Urinary bladder (tissue), 4 donors: Measurements from ENCODE around the gene OTOP3. TPM values are rescaled to one million over a fixed set of nuclear protein-coding genes. Genes with fewer than 3 reads are reported as not detected.
"Not testable (repeated sequence)": the region's sequence is repeated elsewhere in the genome, so short reads cannot be mapped to it uniquely, and the experiment has no call there.

Source experiments
- DNase-seq: peaks from one replicate; pipeline ENCODE4 v3.0.0-alpha.2; 2015; ENCODE audit errors: extremely low spot score
- H3K27ac ChIP-seq: one replicate; pipeline ENCODE4 v1.5.1; 2013; ENCODE audit warnings: low read depth, mild to moderate bottlenecking, moderate library complexity
- H3K36me3 ChIP-seq: one replicate; pipeline ENCODE4 v1.6.1; 2013; ENCODE audit warnings: mild to moderate bottlenecking, moderate library complexity; ENCODE audit not compliant: insufficient read depth
- H3K4me1 ChIP-seq: one replicate; pipeline ENCODE4 v1.6.1; 2013; ENCODE audit warnings: mild to moderate bottlenecking, moderate library complexity; ENCODE audit not compliant: insufficient read depth
- H3K4me3 ChIP-seq: one replicate; pipeline ENCODE4 v1.5.1; 2013; ENCODE audit warnings: low read depth, low read length
- WGBS: extraction: QIAGEN DNeasy Blood & Tissue Kit; methylation state at CpG from one replicate; pipeline ENCODE4 v1.1.7; 2013; 5-methylcytosine and 5-hydroxymethylcytosine counted together
- polyA plus RNA-seq: library from polyadenylated mRNA; stranded (reverse); fragments of 200-250 nt; gene quantifications from one replicate; pipeline ENCODE4 v1.2.3, GENCODE V29; 2013
- total RNA-seq: library from RNA; depleted of rRNA; stranded (reverse); fragments of >200 nt; gene quantifications from one replicate; pipeline ENCODE4 v1.2.3, GENCODE V29; 2014
- donor health status: healthy with polysubstance abuse.
- donor health status: healthy.

OTOP3 gene
- total and polyA plus RNA-seq, 2 donors = not detected

DNA sequence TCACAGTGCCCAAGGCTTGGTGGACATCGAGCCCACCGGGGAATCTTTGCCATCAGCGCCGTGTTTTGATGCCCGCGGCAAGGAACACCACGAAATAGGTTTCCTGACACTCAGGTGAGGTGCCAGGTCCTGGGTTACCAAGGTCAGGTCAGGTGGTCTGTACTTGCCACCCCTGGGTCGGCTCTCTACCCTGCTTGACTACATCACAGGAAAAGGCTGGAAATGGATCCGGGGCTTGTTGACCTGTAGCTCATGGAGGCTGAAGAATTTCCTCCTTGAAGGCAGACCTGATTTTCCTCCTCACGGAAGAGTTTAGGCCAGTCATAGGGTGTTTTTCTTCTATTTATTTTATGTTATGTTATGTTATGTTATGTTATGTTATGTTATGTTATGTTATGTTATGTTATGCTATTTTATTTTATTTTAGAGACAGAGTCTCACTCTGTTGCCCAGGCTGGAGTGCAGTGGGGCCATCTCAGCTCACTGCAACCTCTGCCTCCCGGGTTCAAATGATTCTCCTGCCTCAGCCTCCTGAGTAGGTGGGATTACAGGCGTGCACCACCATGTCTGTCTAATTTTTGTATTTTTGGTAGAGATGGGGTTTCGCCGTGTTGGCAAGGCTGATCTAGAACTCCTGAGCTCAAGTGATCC is 47.1 kb downstream of the OTOP3 start:
- not testable (repeated sequence) for H3K36me3 ChIP-seq, DNase-seq, H3K4me1 ChIP-seq
- Histone ChIP-seq H3K27ac (peak overlapping the region; percentile 39), H3K4me3 (peak overlapping the region; percentile 50)
- 35% methylated on average over 14 of the region's 14 CpGs for WGBS

GRCh38 chr17:74986206-74986576 is 50.5 kb downstream of the OTOP3 start:
- no peaks in the 10 kb centered on the region for H3K36me3 ChIP-seq
- H3K4me1 ChIP-seq = peaks cover 1% of the 10 kb centered on the region
- no peak for DNase-seq
- no peak overlapping the region for H3K4me3 ChIP-seq
- 91% methylated on average over 3 of the region's 3 CpGs for WGBS
- H3K27ac ChIP-seq = no peak overlapping the region

DNA sequence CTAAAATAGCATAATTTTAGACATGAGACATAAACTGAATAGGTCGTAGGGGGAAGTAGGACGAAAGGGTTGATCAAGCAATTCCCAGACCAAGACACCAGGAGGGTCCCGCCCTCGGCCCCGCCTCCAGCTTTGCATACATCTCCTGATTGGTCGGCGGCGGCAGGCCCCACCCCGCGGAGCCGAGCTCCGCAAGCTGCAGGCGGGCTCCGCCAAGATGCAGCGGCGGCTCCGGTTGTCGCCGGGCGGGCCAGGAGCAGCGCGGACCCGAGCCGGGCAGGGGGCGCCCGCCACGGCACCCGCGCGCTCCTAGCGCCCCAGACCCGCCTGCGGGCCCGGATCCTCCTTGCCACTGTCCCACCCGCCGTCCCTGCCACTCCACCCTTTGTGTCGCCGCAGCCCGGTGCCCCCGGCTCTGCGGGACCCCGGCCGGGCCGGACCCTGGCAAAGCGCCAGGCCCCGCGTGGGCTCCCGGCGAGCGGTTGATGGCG is 51.8 kb downstream of the OTOP3 start, which contains the start of gene CDR2L:
TSS of gene CDR2L (plus strand) at position 215 of the 491 bp plus-strand sequence. CDS start 412 bp downstream, outside the sequence.
- H3K36me3 ChIP-seq = no peaks in the 10 kb centered on the region
- peak within 1 kb of the TSS; percentile 71 for H3K27ac ChIP-seq
- WGBS = under 1% methylated on average over 51 of the region's 51 CpGs
- peak; percentile 83 for DNase-seq
- peaks cover 1% of the 10 kb centered on the region for H3K4me1 ChIP-seq
- H3K4me3 ChIP-seq = peak within 1 kb of the TSS; percentile 89

DNA sequence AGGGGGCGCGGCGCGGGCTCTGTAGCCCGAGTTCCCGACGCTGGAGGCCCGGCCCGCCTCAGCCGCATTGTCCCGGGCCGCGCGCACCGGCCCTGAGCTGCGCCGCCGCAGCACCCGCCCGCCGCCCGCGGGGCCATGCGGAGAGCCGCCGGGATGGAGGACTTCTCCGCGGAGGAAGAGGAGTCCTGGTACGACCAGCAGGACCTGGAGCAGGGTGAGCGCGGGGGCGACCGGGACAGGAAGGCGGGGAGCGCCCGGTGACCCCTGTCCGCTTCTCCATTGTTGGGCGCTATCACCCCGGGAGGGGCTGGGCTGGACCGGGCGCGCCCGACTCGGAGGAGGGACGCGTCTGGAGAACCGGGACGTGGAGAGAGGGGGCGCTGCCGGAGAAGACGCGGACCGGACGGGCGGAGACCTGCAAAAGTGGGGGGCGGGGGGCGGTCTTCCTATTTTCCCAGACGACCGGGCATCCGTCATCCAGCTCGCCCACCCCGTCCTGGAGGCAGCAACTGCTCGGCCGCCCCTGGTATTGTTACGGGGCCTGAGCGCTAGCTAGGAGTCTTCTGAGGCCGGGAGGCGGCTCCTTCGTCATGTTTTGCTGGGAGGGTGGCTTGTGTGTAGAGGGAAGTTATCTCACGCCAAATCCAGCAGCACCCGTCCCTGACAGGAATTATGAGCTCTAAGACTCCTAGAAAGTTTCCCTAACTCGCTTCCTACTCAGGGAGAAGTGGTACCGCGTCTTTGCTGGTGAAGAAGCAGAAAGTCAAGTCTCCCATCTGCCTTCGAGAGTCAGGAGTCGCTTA is 52.4 kb downstream of the OTOP3 start:
- DNase-seq = peak; percentile 75
- Histone ChIP-seq H3K4me1 (no peaks in the 10 kb centered on the region), H3K27ac (peak overlapping the region; percentile 71), H3K36me3 (no peaks in the 10 kb centered on the region), H3K4me3 (peak overlapping the region; percentile 89)
- under 1% methylated on average over 76 of the region's 76 CpGs for WGBS

DNA sequence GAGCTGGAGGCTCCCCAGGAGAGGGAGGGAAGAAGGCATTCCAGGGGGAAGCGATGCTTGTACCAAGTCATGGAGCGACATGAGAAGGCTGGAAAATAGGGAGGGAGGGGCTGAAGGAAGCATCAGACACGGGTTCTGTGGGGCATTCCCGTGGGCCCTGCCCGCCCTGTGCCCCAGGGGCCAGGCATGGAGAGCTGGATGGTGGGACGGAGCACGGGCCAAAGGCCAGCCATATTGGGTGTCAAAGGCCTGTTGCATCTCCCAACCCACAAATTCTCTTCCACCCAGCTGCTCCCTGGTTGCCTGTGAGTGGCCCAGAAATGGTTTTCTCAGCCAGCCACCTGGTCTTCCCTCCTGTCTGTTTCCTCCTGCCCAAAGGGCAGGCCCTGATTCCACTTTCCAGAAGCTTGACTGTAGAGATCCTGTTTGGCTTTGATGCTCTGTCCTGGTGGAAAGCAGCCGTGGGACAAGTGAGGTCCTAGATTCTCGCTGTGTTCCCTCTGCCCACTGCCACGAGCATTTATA is 54.9 kb downstream of the OTOP3 start:
- Histone ChIP-seq H3K27ac (no peak overlapping the region), H3K36me3 (no peaks in the 10 kb centered on the region), H3K4me3 (no peak overlapping the region), H3K4me1 (no peaks in the 10 kb centered on the region)
- 92% methylated on average over 10 of the region's 10 CpGs for WGBS
- no peak for DNase-seq

- no peaks in the 10 kb centered on the region for H3K36me3 ChIP-seq
- no peak overlapping the region for H3K4me3 ChIP-seq
- 64% methylated on average over 2 of the region's 2 CpGs for WGBS
- H3K27ac ChIP-seq = no peak overlapping the region
- no peaks in the 10 kb centered on the region for H3K4me1 ChIP-seq
- DNase-seq = no peak
Measured at GRCh38 chr17:74992223-74992622, 56.5 kb downstream of the OTOP3 start.

GRCh38 chr17:74994440-74994839 is 58.7 kb downstream of the OTOP3 start:
- no peak overlapping the region for H3K27ac ChIP-seq
- 86% methylated on average over 7 of the region's 7 CpGs for WGBS
- DNase-seq = no peak
- H3K4me1 ChIP-seq = no peaks in the 10 kb centered on the region
- no peak overlapping the region for H3K4me3 ChIP-seq
- H3K36me3 ChIP-seq = no peaks in the 10 kb centered on the region

GRCh38 chr17:74995847-74996246 is 60.1 kb downstream of the OTOP3 start:
- Histone ChIP-seq H3K27ac (no peak overlapping the region), H3K4me3 (no peak overlapping the region), H3K36me3 (no peaks in the 10 kb centered on the region), H3K4me1 (no peaks in the 10 kb centered on the region)
- WGBS = 83% methylated on average over 5 of the region's 5 CpGs
- no peak for DNase-seq

GRCh38 chr17:74998783-74999182 is 63.1 kb downstream of the OTOP3 start:
- H3K36me3 ChIP-seq = no peaks in the 10 kb centered on the region
- no peak overlapping the region for H3K27ac ChIP-seq
- DNase-seq = no peak
- no peaks in the 10 kb centered on the region for H3K4me1 ChIP-seq
- H3K4me3 ChIP-seq = no peak overlapping the region
- 84% methylated on average over 6 of the region's 6 CpGs for WGBS

DNA sequence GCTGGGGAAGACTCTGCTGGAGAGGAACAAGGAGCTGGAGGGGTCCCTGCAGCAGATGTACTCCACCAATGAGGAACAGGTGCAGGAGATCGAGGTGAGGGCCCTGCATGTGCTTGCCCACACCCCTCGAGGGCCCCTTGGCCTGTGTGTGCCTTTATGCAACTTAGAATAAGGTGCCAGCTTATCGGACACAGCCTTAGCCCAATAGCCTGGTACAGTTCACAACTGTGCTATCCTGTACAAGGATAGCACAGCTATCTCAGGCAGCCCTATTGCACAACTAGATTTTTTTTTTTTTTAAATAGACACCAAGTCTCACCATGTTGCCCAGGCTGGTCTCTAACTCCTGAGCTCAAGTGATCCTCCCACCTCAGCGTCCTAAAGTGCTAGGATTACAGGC is 63.8 kb downstream of the OTOP3 start:
- DNase-seq = no peak
- no peak overlapping the region for H3K27ac ChIP-seq
- WGBS = 91% methylated on average over 4 of the region's 4 CpGs
- H3K36me3 ChIP-seq = no peaks in the 10 kb centered on the region
- no peaks in the 10 kb centered on the region for H3K4me1 ChIP-seq
- no peak overlapping the region for H3K4me3 ChIP-seq

Other genes starting within 250 kb of the OTOP3 start
- 0.63 TPM for gene CD300LF, start 223.0 kb upstream of the OTOP3 start, total RNA-seq
- gene CD300LF, start 223.0 kb upstream of the OTOP3 start, polyA plus RNA-seq = 1.3 TPM
- gene RAB37, start 198.6 kb upstream of the OTOP3 start, total RNA-seq = 3.2 TPM
- 6.7 TPM for gene RAB37, start 198.6 kb upstream of the OTOP3 start, polyA plus RNA-seq
- 8.5 TPM for gene NHERF1, start 187.3 kb upstream of the OTOP3 start, total RNA-seq
- 16.7 TPM for gene NHERF1, start 187.3 kb upstream of the OTOP3 start, polyA plus RNA-seq
- gene NAT9, start 159.6 kb upstream of the OTOP3 start, total RNA-seq = 20.7 TPM
- 33.3 TPM for gene NAT9, start 159.6 kb upstream of the OTOP3 start, polyA plus RNA-seq
- 1.9 TPM for gene GRIN2C, start 76.0 kb upstream of the OTOP3 start, total RNA-seq
- gene GRIN2C, start 76.0 kb upstream of the OTOP3 start, polyA plus RNA-seq = 0.47 TPM
- gene FDXR, start 62.9 kb upstream of the OTOP3 start, total RNA-seq = 3.7 TPM
- gene FDXR, start 62.9 kb upstream of the OTOP3 start, polyA plus RNA-seq = 12.3 TPM
- 0.48 TPM for gene FADS6, start 42.3 kb upstream of the OTOP3 start, total RNA-seq
- gene FADS6, start 42.3 kb upstream of the OTOP3 start, polyA plus RNA-seq = 0.96 TPM
- 0.53 TPM for gene USH1G, start 12.6 kb upstream of the OTOP3 start, total RNA-seq
- 0.16 TPM for gene USH1G, start 12.6 kb upstream of the OTOP3 start, polyA plus RNA-seq
- gene OTOP2, start 11.6 kb upstream of the OTOP3 start, total RNA-seq = not detected
- gene OTOP2, start 11.6 kb upstream of the OTOP3 start, polyA plus RNA-seq = not detected
- gene HID1, start 36.9 kb downstream of the OTOP3 start, total RNA-seq = 5.7 TPM
- gene HID1, start 36.9 kb downstream of the OTOP3 start, polyA plus RNA-seq = 13.4 TPM
- gene CDR2L, start 51.7 kb downstream of the OTOP3 start, total RNA-seq = 4.8 TPM
- gene CDR2L, start 51.7 kb downstream of the OTOP3 start, polyA plus RNA-seq = 14.2 TPM
- 14.5 TPM for gene MRPL58, start 76.8 kb downstream of the OTOP3 start, total RNA-seq
- gene MRPL58, start 76.8 kb downstream of the OTOP3 start, polyA plus RNA-seq = 38.7 TPM
- 136 TPM for gene ATP5PD, start 111.1 kb downstream of the OTOP3 start, total RNA-seq
- 334 TPM for gene ATP5PD, start 111.1 kb downstream of the OTOP3 start, polyA plus RNA-seq
- gene KCTD2, start 111.3 kb downstream of the OTOP3 start, total RNA-seq = 15.4 TPM
- 29.1 TPM for gene KCTD2, start 111.3 kb downstream of the OTOP3 start, polyA plus RNA-seq
- gene SLC16A5, start 152.1 kb downstream of the OTOP3 start, total RNA-seq = 17.6 TPM
- gene SLC16A5, start 152.1 kb downstream of the OTOP3 start, polyA plus RNA-seq = 13.2 TPM
- 2.5 TPM for gene ARMC7, start 174.1 kb downstream of the OTOP3 start, total RNA-seq
- 9.6 TPM for gene ARMC7, start 174.1 kb downstream of the OTOP3 start, polyA plus RNA-seq
- gene NT5C, start 195.8 kb downstream of the OTOP3 start, total RNA-seq = 29.8 TPM
- gene NT5C, start 195.8 kb downstream of the OTOP3 start, polyA plus RNA-seq = 82.1 TPM
- gene JPT1, start 218.6 kb downstream of the OTOP3 start, total RNA-seq = 49.8 TPM
- gene JPT1, start 218.6 kb downstream of the OTOP3 start, polyA plus RNA-seq = 43.9 TPM
- gene SUMO2, start 247.1 kb downstream of the OTOP3 start, total RNA-seq = 150 TPM
- 98.3 TPM for gene SUMO2, start 247.1 kb downstream of the OTOP3 start, polyA plus RNA-seq